HG03439 (cell line): ENCODE measurements around the gene ZNF407.
"Not testable (repeated sequence)": the region's sequence is repeated elsewhere in the genome, so short reads cannot be mapped to it uniquely, and the experiment has no call there.

Source experiments
- ATAC-seq: cut with Tn5 transposase; IDR thresholded peaks from one replicate; pipeline ENCODE4 v1.9.1; 2021; ENCODE audit warnings: mild to moderate bottlenecking, moderate library complexity; ENCODE audit not compliant: unreplicated experiment

The ZNF407 gene

DNA sequence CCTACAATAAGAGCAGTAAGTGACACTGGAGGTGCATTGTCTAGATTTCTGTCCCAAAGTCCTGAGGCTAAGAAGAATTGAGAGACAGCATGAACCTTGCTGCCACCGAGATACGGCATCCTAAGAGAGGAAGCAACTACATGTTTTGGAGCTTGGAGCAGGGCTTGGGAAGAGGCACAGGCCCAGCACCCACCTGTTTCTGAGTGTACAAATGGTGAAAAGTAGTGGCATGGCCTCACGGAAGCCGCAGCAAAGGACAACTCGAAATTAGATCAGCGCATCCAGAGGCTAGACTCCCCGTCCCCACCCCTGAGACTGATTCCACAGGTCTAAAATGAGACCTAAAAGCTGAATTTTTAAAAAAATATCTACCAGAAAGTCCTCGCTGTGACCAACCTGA lies 483.8 kb downstream of the ZNF407 start:
- no peak for ATAC-seq

GRCh38 chr18:75083131-75083530 lies 485.5 kb downstream of the ZNF407 start:
- no peak for ATAC-seq

DNA sequence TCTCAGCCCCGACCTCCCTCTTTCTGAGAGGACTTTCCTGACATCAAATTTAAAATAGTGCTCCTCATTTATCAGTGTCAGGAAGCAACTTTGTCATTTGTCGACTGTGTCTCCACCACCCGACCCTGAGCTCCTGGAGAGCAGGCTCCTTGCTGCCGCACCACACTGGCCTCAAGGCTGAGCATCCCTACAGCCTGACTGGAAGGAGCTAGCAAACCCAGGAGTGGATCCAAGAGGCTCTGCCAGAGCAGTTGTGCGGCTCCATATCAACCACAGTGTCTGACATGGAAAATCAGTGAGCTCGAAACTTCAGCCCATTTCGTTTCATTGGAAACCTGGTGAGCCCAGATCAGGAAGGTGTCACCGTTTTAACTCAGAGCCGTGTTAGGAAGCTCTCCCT lies 486.1 kb downstream of the ZNF407 start:
- no peak for ATAC-seq

DNA sequence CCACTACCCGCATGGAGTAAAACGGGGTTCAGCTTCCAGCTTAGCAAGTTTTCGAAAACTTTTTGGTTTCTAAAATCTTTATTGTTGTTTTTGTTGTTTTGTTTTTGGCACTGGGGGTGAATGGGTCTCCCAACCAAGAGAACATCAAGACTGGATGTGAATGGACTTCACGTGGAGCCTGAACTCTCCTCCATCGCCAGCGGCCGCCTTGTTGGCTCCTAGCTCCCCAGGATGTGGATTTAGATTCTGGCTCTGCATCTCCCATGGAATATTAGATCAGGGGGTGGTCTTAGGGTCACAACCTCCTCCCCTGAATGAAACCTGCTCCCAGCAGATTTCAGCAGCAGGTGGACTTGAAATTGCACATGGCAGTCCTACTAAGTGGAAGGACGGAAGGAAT lies 488.0 kb downstream of the ZNF407 start:
- ATAC-seq = not testable (repeated sequence)

GRCh38 chr18:75086494-75087034 lies 488.9 kb downstream of the ZNF407 start:
- no peak for ATAC-seq

DNA sequence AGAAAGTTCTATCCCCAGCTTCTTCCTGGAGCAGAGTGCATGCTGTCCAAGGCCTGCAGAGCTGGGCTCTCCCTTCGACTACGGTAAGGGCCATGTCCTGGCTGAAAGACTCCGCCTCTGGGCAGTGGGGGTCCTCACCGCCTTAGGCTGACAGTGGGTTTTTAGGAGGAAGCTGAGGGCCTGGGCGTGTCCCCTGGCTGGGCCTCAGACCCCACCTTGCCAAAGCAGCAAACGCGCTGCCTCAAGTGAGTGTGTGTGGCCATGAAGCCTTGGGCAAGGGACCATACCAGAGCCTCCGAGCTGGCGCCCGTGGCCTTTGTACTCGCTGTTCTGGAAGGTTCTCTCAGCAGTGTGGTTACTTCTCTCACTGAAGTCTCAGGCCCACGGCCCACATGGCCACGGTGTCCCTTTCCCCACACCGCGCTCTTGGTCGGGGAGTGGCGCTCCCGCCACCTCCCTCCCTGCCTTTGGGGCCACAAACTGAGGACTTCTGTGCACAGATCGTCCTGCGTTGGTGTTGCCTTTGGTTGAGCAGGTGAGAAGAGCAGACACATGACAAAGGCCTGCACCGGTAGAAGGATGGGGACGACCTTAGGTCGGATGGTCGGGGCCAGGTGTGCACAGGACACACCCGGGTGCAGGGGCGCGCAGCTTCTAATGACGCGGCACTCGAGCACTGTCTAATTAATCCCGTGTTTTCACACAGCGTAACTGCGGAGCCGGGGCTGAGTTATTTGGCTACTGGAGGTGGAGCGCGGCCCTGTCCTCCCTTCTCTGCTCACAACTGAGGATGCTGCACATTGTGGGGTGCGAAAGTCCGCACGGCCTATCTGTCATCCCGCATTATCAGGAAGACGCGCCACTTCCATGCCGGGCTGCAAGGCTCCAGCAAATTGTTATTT lies 489.7 kb downstream of the ZNF407 start:
- ATAC-seq = no peak

- ATAC-seq = no peak
Observed at GRCh38 chr18:75088021-75088506, 490.4 kb downstream of the ZNF407 start.

DNA sequence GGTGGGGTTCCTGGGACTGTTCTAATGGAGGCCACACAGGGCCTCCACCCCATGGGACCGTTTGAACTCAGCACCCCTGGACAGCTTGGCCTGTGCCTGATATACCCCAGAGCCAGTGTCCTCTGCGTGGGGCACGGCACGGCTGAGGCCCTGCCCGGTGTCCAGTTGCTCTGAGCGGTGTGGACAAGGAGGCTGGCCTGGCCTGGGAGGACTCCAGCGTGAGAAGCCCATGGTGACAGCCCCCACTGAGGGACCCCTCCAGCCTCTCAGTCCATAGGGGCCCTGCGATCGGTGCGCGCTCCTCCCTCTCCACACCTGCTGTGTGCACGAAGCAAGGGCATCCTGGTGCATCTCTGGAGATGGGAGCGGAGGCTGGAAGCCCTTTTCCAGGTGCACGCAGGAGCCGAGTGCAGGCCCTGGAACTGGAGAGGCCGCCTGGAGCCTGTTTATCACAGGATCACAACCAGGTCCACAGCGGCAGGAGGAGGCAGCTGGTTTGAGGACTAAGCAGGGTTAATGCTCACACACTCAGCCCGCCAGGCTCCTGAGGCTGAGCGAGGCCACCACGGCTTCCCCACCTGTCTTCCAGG lies 491.0 kb downstream of the ZNF407 start:
- ATAC-seq = no peak

DNA sequence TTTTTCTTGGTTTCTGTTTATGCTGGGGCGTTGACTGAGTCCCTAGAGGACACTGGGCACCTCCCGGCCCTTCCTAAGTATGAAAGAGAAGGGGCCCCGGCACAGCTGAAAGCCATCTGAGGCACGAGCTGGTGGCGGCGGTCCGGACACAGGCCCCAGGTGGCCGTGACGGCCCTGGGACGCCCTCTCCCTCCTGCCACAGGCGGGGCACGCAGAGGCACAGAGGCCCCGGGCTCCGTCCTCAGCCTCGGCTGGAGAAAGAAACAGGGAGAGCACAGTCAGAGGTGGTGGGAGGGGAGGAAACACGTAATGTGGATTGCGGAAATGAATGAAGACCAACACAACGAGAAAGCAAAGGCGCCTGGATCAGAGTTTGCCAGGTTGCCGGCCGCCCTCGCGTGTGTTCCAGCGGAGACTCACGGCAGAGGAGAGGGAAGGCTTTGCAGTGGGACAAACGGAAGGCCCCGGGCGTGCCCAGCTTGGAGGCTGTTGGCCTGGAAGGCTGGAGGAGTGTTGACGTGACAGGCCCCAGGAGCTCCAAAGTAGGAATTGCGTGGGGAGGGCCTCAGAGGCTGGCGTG lies 492.2 kb downstream of the ZNF407 start:
- ATAC-seq = no peak

GRCh38 chr18:75090336-75090735 lies 492.7 kb downstream of the ZNF407 start:
- ATAC-seq = no peak

- ATAC-seq = no peak
Observed at GRCh38 chr18:75097491-75098225, 500.0 kb downstream of the ZNF407 start.

- no peak for ATAC-seq
Observed at GRCh38 chr18:75100832-75101630, 503.4 kb downstream of the ZNF407 start.

DNA sequence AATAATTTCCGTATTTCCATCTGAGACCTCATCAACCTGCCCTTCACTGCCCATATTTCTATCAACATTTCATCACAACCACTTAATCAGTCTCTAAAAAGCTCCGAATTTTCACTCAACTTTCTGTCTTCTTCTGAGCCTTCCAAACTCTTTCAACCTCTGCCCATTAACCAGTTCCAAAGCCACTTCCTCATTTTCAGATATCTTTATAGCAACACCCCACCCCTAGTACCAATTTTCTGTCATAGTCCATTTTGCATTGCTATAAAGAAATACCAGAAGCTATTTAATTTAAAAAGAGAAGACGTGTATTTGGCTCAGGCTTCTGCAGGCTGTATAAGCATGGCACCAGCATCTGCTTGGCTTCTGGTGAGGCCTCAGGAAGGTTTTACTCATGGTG lies 504.2 kb downstream of the ZNF407 start:
- ATAC-seq = no peak

GRCh38 chr18:75104029-75104428 lies 506.4 kb downstream of the ZNF407 start:
- ATAC-seq = not testable (repeated sequence)

GRCh38 chr18:75104483-75104882 lies 506.8 kb downstream of the ZNF407 start:
- no peak for ATAC-seq

DNA sequence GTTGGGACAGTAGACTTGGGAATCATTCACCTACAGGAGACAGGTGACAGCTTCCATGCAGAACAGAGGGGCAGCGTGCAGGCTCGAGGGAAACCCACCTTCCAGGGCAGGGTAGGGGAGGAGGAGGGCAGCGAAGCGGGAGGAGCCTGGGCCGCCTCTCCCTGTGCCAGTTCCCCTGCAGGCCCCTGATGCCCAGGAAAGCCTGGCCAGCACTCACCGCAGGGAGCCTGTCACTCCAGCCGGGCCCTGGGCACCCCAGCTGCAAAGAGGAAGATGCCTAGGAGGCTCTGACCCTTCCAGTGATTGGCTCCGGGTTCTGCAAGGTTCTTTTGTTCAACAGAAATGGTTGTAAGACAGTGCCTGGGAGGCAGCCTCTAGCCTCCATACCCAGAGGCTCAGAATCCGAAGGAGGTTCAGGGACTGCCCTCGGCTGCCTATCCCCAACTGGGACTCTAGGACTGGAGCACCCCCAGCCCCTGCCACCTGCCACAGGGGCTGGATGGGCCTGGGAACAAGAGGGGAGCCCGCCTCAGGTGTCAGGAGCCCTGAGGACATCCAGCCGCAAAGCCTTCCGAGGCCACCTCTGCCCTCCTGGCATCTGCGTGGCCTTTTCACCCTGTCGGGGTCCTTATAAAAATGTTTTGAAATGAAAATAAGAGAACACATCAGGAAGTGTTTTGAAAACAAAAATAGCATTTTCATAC lies 508.0 kb downstream of the ZNF407 start:
- ATAC-seq = no peak

DNA sequence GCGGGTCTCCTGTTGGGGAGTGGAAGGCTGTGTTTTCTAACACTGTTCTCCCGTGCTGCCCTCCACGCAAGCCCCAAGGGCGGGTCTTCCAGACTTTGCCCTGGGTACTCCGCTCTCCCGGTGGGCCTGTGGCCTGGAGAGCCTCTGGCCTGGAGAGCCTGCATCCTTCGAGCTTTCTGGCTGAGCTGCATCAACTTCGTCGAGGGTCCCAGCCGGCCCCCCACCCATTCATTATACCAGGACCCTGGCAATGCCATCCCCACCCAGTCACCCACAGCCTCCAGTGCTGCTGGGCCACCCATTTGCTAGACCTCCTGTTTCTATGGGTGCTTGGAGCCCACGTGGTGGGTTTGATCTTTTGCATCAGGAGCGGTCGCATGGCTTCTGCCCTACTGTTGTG lies 509.1 kb downstream of the ZNF407 start:
- no peak for ATAC-seq

- no peak for ATAC-seq
Observed at GRCh38 chr18:75107196-75107930, 509.7 kb downstream of the ZNF407 start.

GRCh38 chr18:75107931-75108276 lies 510.2 kb downstream of the ZNF407 start:
- ATAC-seq = no peak
